Common myeloid progenitor, CD34-positive (primary cell): ENCODE measurements around the gene SLC1A1.

Experiments
- CTCF ChIA-PET: fragments of 350-600 bp; sonication (Branson Sonifier 250); formaldehyde crosslinking; loops from one replicate; lab custom pipeline; 2021; ENCODE audit warnings: antibody characterized with exemption; lab: Charles Lee
- POLR2A ChIA-PET: fragments of 350-600 bp; sonication (Branson Sonifier 250); formaldehyde crosslinking; loops from one replicate; lab custom pipeline; 2021; ENCODE audit warnings: antibody characterized with exemption; lab: Charles Lee
- DNase-seq, 3 donors: peaks; one replicate each; pipeline versions ENCODE4 v3.0.0 to v3.0.0-alpha.2; 2013
- H3K27ac ChIP-seq, 2 experiments: 1 replicate in 1 of 2; 2 replicates in 1 of 2; pipeline ENCODE4 v1.7.0; 2013; ENCODE audit warnings: inconsistent platforms in 2 of 2, low read length in 2 of 2, mild to moderate bottlenecking in 2 of 2, low read depth in 1 of 2, moderate library complexity in 1 of 2; ENCODE audit not compliant: severe bottlenecking in 2 of 2, insufficient read depth in 1 of 2, poor library complexity in 1 of 2
- H3K27me3 ChIP-seq, 5 experiments: replicated peaks in 2 of 5; 1 replicate in 3 of 5; 2 replicates in 2 of 5; pipeline versions ENCODE4 v1.6.1 to v1.7.0; 2013; ENCODE audit warnings: low read length in 4 of 5, mild to moderate bottlenecking in 2 of 5, moderate library complexity in 2 of 5, inconsistent platforms in 1 of 5; ENCODE audit not compliant: insufficient read depth in 5 of 5, control insufficient read depth in 4 of 5
- H3K36me3 ChIP-seq, 4 experiments: 1 replicate in 2 of 4; 2 replicates in 2 of 4; pipeline versions ENCODE4 v1.6.1 to v1.7.0; 2013; ENCODE audit warnings: low read length in 3 of 4, control low read depth in 1 of 4, mild to moderate bottlenecking in 1 of 4; ENCODE audit not compliant: control insufficient read depth in 4 of 4, insufficient read depth in 4 of 4
- H3K4me1 ChIP-seq, 4 experiments: 1 replicate in 3 of 4; 2 replicates in 1 of 4; pipeline versions ENCODE4 v1.6.1 to v1.7.1; 2013; ENCODE audit warnings: low read length in 3 of 4, mild to moderate bottlenecking in 3 of 4, control low read depth in 1 of 4, inconsistent platforms in 1 of 4, moderate library complexity in 1 of 4; ENCODE audit not compliant: control insufficient read depth in 4 of 4, insufficient read depth in 4 of 4; ENCODE audit errors: control extremely low read depth in 1 of 4
- H3K4me3 ChIP-seq, 7 experiments: 1 replicate in 4 of 7; 2 replicates in 3 of 7; pipeline versions ENCODE4 v1.5.1 to v1.7.0; 2013; ENCODE audit warnings: mild to moderate bottlenecking in 7 of 7, low read length in 6 of 7, moderate library complexity in 6 of 7, inconsistent platforms in 2 of 7, low read depth in 2 of 7, control low read depth in 1 of 7; ENCODE audit not compliant: insufficient read depth in 4 of 7, control insufficient read depth in 1 of 7; ENCODE audit errors: extremely low read depth in 1 of 7
- H3K9me3 ChIP-seq, 5 experiments: 1 replicate in 4 of 5; 2 replicates in 1 of 5; pipeline versions ENCODE4 v1.6.1 to v1.7.1; 2013; ENCODE audit warnings: low read length in 4 of 5, mild to moderate bottlenecking in 2 of 5, inconsistent platforms in 1 of 5, low read depth in 1 of 5, moderate library complexity in 1 of 5; ENCODE audit not compliant: control insufficient read depth in 4 of 5, insufficient read depth in 2 of 5; ENCODE audit errors: control extremely low read depth in 1 of 5
- WGBS: methylation state at CpG from one replicate; pipeline ENCODE4 v1.1.5; 2013; ENCODE audit not compliant: insufficient coverage; 5-methylcytosine and 5-hydroxymethylcytosine counted together

SLC1A1 gene

DNA sequence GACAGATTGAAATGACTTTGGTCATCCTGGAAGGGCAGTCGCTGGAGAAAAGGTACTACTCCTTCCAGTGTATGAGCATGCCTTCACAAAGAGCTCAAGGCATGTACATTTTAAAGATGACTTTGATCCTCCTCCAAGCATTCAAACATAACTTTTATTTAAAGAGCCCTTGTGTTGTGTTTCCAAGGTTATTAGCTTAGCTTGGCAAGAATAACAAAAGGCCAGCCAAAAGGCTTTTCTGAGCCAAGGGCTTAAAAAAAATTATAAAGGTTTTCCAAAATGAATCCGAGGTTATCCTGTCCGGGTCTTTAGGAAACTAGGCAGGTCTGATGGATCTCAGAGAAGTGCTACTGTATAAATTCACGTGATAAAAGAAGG, 100.8 kb downstream of the SLC1A1 start:
- WGBS, result 96% methylated on average over 3 of the region's 4 CpGs
- POLR2A ChIA-PET, result no interaction called here
- Histone ChIP-seq H3K36me3 (no peaks in the 10 kb centered on the region), H3K4me1 (no peaks in the 10 kb centered on the region), H3K9me3 (no peaks in the 10 kb centered on the region), H3K4me3 (no peak overlapping the region), H3K27ac (no peak overlapping the region), H3K27me3 (peaks cover 0 to 9% (median 0%) of the 10 kb centered on the region in 5 experiments)
- CTCF ChIA-PET, result interaction anchor here (0.7 kb wide), 1 partner anchor 14 kb away, joined by 3 read pairs; no protein-coding TSS in a partner anchor
- no peak for DNase-seq

DNA sequence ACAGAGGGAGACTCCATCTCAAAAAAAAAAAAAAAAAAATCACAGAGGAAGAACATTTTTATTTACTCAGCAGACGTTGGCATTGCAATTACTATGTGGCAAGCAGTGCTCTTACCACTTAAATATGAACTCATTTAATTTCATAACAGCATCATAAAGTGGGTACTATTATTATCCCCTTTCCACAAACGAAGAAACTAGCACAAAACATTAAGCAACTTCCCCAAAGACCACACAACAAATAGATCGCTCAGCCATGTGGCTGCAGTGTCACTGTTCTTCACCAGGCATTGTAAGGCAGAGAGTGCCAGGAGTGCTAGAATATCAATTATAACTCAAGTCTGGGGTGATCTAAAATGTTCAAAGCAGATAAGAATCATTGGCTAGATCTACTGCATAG, 102.0 kb downstream of the SLC1A1 start:
- Histone ChIP-seq H3K36me3 (no peaks in the 10 kb centered on the region), H3K27me3 (peaks cover 0 to 9% (median 0%) of the 10 kb centered on the region in 5 experiments), H3K4me1 (peaks cover 0 to 2% (median 0%) of the 10 kb centered on the region in 4 experiments), H3K4me3 (no peak overlapping the region), H3K27ac (no peak overlapping the region), H3K9me3 (no peaks in the 10 kb centered on the region)
- 75% methylated on average over 2 of the region's 3 CpGs for WGBS
- POLR2A ChIA-PET, result no interaction called here
- DNase-seq, result no peak
- CTCF ChIA-PET, result no interaction called here

DNA sequence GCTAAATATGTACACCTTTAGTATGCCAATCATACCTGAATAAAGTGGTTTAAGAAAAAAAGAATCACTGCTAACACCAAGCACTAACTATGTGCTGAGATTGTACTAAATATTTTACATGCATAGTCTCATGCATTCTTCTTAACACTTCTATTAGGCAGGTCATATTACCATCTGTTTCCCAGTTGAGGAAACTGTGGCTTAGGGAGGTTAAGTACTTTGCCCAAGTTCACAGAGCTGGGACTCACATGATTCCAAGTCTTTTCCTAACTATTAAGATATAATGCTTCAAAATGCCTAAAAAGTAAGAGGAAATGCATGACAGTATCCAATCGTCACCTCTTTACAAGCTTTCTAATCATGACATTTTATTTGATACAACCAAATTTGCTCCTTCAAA, 102.6 kb downstream of the SLC1A1 start:
- H3K27ac ChIP-seq, result no peak overlapping the region
- no peaks in the 10 kb centered on the region for H3K9me3 ChIP-seq
- ChIA-PET POLR2A (no interaction called here), CTCF (interaction anchor here (2.2 kb wide), 1 partner anchor 10 kb away, joined by 7 read pairs; no protein-coding TSS in a partner anchor)
- H3K36me3 ChIP-seq, result no peaks in the 10 kb centered on the region
- H3K4me1 ChIP-seq, result peaks cover 0 to 2% (median 0%) of the 10 kb centered on the region in 4 experiments
- H3K4me3 ChIP-seq, result no peak overlapping the region
- peaks cover 0 to 9% (median 0%) of the 10 kb centered on the region in 5 experiments for H3K27me3 ChIP-seq
- WGBS, result 86% methylated on average over 1 of the region's 1 CpG
- no peak for DNase-seq

DNA sequence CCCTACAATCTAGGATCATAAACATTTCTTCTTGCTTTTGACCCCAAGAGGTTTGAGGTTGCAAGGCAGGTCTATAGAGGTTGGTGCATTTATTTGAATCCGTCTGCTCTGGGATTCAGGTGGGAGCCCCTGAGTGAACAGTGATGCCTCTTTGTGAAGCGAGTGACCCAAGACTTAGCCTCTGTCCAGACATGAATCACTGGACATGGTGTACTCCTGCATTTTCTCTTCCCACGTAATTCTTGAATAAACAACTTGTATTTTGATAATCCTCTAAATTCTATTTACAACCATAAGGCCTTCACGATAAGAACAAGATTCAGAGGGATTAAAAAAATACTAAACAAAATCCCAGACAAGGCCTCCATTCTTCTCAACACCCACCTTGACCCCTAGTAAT, 104.3 kb downstream of the SLC1A1 start:
- ChIA-PET POLR2A (no interaction called here), CTCF (interaction anchor here (2.2 kb wide), 1 partner anchor 9 kb away, joined by 7 read pairs; no protein-coding TSS in a partner anchor)
- H3K27me3 ChIP-seq, result peaks cover 0 to 9% (median 0%) of the 10 kb centered on the region in 5 experiments
- H3K27ac ChIP-seq, result no peak overlapping the region
- H3K4me3 ChIP-seq, result no peak overlapping the region
- H3K4me1 ChIP-seq, result peaks cover 0 to 2% (median 0%) of the 10 kb centered on the region in 4 experiments
- DNase-seq, result no peak
- WGBS, result 97% methylated on average over 4 of the region's 4 CpGs
- peaks cover 0 to 2% (median 0%) of the 10 kb centered on the region in 5 experiments for H3K9me3 ChIP-seq
- H3K36me3 ChIP-seq, result no peaks in the 10 kb centered on the region

DNA sequence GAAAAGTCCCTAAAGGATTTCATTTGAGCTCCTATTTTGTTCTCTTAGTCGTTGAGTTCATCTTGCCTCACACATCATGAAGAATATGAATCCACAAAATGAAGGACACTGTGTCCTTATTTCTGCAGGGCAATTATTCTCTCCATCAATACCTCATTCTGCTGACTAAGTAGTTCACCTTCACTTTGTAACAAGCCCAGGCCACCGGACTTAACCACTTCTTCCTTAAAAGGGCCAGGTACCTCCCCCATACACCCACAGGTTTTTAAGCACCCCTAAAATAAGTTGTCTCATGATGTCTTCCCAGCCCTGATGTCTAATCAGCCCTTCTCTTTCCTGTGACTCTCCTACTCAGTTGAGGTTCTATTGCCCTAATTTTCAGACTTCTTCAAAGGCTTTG, 104.7 kb downstream of the SLC1A1 start:
- Histone ChIP-seq H3K27me3 (peaks cover 0 to 9% (median 2%) of the 10 kb centered on the region in 5 experiments), H3K9me3 (peaks cover 0 to 2% (median 0%) of the 10 kb centered on the region in 5 experiments), H3K4me3 (no peak overlapping the region), H3K27ac (no peak overlapping the region), H3K36me3 (no peaks in the 10 kb centered on the region), H3K4me1 (peaks cover 0 to 2% (median 0%) of the 10 kb centered on the region in 4 experiments)
- CTCF ChIA-PET, result interaction anchor here (2.2 kb wide), 1 partner anchor 8 kb away, joined by 7 read pairs; no protein-coding TSS in a partner anchor
- POLR2A ChIA-PET, result no interaction called here
- no peak for DNase-seq
- 100% methylated on average over 2 of the region's 2 CpGs for WGBS

DNA sequence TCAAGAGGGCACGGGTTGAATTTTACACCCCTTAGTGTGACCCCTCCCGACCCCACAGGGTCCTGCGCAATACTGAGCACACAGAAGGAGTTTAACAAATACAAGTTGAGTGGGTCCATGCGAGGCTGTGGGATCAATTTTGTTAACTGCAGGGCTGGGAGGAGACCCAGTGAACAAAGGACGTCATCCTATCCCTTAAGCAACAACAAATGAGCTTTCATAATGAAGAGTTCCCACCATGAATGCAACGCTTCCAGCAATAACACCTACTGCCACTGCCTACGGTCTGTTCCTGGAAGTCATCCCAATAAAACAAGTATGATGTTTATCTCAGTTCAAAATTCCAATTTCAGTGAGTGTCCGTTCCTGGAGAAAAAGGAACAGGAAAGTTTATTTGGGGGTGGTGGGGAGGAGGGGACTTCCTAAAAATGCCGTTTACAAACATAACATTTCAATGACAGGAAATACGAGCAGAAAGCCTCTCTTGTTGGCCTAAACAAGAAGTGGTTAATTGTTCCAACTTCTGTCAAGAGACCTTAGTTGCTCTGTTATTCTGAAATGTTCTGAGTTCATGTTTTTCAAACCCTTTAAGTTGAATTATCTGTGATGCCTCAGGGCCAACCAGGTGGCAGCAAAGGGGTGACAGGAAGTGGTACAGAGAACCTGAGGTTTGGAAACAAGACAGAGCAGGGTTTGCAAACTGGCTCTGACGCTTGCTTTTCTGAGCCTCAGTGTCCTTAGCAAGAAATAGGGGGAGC, 106.1 kb downstream of the SLC1A1 start:
- peaks cover 0 to 6% (median 0%) of the 10 kb centered on the region in 4 experiments for H3K4me1 ChIP-seq
- whole genome bisulfite sequencing, result 90% methylated on average over 4 of the region's 11 CpGs
- peaks cover 0 to 2% (median 0%) of the 10 kb centered on the region in 5 experiments for H3K9me3 ChIP-seq
- ChIA-PET CTCF (no interaction called here), POLR2A (no interaction called here)
- no peak overlapping the region for H3K27ac ChIP-seq
- H3K4me3 ChIP-seq, result no peak overlapping the region
- peak; percentile 9 to 45 (median 34) for DNase-seq
- no peaks in the 10 kb centered on the region for H3K36me3 ChIP-seq
- peaks cover 0 to 10% (median 3%) of the 10 kb centered on the region in 5 experiments for H3K27me3 ChIP-seq

DNA sequence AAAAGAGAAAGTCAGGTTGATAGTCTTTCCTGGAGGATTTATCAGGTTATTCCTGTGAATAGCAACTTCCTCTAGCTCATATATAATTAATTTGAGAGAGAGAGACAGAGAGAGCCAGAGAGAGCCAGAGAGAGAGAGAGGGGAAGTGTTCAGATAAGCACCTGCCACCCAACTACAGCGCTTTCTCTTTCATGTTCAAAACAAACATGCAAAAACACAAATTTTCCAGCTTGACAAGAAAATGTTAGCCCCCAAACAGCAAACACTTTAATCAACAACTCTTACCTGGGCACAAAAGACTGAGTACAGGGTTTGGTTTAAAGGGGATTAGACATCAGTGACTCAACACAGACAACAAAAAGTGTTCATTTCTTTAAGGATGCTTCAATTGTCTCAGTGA, 110.1 kb downstream of the SLC1A1 start:
- Histone ChIP-seq H3K27ac (no peak overlapping the region), H3K27me3 (peaks cover 0 to 28% (median 0%) of the 10 kb centered on the region in 5 experiments), H3K36me3 (no peaks in the 10 kb centered on the region), H3K9me3 (peaks cover 0 to 2% (median 0%) of the 10 kb centered on the region in 5 experiments), H3K4me1 (peaks cover 0 to 6% (median 0%) of the 10 kb centered on the region in 4 experiments), H3K4me3 (no peak overlapping the region)
- ChIA-PET CTCF (interaction anchor here (1.0 to 1.1 kb wide), 2 partner anchors 21 to 40 kb away, joined by 3 read pairs; no protein-coding TSS in a partner anchor), POLR2A (interaction anchor here (0.7 kb wide), 1 partner anchor 954 kb away, joined by 3 read pairs; no protein-coding TSS in a partner anchor)
- no CpG with 5 or more reads among the region's 1 CpG for WGBS
- DNase-seq, result peak; percentile 57 to 80 (median 76)
